ENCODE data around the gene CFDP1.

DNA sequence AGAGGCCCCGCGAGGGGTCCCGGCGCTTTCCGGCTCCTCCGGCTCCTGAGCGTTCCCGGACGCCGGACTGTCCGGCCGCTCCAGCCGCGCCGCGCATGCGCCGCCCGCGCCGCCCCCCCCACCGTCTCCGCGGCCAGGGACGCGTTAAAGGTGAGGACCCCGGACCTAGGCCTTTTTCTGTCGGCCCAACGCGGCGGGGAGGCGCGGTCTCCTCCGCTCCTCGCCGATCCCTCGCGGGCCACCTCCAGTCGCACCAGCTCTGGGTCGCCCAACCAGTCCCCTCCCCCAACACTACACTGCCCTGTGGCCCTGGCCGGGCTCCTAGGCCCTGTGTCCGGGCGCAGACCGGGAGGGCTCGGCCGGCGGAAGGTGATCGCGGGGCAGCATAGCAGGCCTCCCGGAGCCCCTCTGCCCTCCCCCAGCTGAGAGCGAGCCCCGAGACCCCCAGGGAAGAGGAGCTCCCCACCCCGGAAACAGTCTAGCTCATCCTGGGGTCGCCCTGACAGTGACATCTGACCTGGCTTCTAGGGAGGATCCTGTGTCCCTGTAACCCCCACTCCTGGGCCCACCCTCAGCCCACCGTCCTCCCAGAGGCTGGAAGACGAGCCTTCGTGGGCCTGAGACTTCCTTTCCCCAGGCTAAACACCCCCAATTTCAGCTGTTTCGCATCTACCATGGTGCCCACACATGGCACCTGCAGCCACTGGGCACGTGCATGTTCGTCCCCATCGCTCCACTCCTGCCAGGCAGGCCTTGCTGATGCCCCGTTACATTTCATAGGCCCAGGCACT, 167.2 kb downstream of the CFDP1 start:
- TF ChIP-seq POLR2A (IDR thresholded peaks at IDR 0.05; ENCODE audit: extremely low read depth, insufficient read length) (no peak), CTCF (IDR thresholded peaks at IDR 0.05; ENCODE audit: low read depth, low read length) (no peak)
